Measurements from ENCODE around the gene NACAD. TPM values are rescaled to one million over a fixed set of nuclear protein-coding genes. Genes with fewer than 3 reads are reported as not detected.

NACAD gene
- total RNA-seq, 1 experiment from 2014 or later: not detected

Other genes with a start within 250 kb of the NACAD start
- 138 and 139 TPM in 2 replicates for gene H2AZ2, start 240.9 kb downstream of the NACAD start, total RNA-seq (2022)
- gene PURB, start 203.4 kb downstream of the NACAD start, total RNA-seq (2022): 21.3 and 27.9 TPM in 2 replicates
- gene MYO1G, start 110.0 kb downstream of the NACAD start, total RNA-seq (2022): 0.14 and 0.15 TPM in 2 replicates
- 35.1 and 36.2 TPM in 2 replicates for gene CCM2, start 88.8 kb downstream of the NACAD start, total RNA-seq (2022)
- gene TBRG4, start 22.7 kb upstream of the NACAD start, total RNA-seq (2022): 77.2 and 85.7 TPM in 2 replicates
- not detected in 2 replicates for gene RAMP3, start 68.8 kb upstream of the NACAD start, total RNA-seq (2022)

All from MCF 10A (cell line).